A549 treated with CORT108297 at 1 μM for 4 hours (cell line): ENCODE results near the gene CXorf38. TPM values are rescaled to one million over a fixed set of nuclear protein-coding genes. Genes with fewer than 3 reads are reported as not detected.

ENCODE experiments used
- total RNA-seq: library from RNA; stranded (reverse); fragments of 200-300 nt; extraction: Qiagen RNA extraction; gene quantifications from 5 replicates; pipeline ENCODE4 v1.2.3, GENCODE V29; 2022

CXorf38 gene, protein sequence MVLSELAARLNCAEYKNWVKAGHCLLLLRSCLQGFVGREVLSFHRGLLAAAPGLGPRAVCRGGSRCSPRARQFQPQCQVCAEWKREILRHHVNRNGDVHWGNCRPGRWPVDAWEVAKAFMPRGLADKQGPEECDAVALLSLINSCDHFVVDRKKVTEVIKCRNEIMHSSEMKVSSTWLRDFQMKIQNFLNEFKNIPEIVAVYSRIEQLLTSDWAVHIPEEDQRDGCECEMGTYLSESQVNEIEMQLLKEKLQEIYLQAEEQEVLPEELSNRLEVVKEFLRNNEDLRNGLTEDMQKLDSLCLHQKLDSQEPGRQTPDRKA
- total RNA-seq, result 8.4 to 11.1 TPM (median 10.3 TPM) in 5 replicates

DNA sequence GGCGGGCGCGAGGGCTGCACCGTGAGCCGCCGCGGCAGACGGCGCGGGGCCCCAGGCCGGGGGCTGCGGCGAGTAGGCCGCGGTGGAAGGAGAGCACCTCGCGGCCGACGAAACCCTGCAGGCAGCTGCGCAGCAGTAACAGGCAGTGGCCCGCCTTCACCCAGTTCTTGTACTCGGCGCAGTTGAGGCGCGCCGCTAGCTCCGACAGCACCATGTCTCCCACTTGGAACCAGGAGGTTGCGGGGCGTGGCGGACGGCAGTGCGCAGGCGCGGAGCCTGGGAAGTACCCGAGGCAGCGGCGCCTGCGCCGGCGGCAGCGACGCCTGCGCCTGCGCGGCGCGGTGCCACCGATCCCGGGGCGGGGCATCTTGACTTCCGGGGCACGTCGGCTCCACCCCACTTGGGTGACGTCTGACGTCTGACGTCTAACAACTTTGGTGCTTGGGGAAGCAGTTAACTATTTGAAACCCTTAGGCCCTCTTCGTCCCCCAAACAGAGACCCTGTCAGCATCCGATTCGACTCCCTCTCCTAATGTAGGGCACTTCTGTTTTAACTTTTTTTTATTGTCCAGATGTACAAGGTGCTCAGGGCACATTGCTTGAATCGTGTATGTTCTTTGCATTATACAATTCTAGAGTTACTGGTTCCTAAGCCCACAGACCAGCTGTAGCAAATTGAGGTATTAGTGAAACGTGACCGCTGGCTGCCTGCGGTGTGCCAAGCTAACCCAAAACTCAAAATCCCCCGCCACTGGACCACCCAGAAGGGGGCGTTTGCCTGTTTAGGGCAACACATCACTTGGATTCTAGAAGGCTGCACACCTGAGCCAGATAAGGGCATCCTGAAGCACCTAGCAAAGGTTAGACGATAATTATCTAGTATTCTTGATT, at the start of gene CXorf38:
CXorf38 (minus strand) TSS at position 255 of the 891 bp plus-strand sequence; CDS start at position 214, 41 bp downstream.

DNA sequence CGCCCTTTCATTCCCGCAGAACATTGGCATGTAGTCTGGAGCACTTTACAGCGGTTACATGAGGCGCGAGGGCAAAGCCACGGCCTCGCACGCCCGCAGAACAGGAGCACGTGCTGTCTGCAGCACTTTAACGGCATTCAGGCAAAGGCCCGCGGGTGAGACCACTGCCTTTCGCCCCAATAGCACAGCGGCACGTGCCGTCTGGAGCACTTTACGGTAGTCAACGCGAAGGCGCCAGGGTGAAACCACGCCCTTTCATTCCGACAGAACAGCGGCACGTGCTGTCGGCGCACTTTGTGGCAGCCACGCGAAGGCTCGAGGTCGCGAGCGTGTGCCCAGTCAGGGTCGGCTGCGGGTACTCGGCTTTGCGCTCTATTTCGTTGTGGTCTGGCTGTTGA, 24.2 kb downstream of the CXorf38 start, which contains the start of gene MPC1L:
MPC1L (plus strand) TSS at position 290 of the 398 bp plus-strand sequence. CDS start 138 bp downstream, outside the sequence.

DNA sequence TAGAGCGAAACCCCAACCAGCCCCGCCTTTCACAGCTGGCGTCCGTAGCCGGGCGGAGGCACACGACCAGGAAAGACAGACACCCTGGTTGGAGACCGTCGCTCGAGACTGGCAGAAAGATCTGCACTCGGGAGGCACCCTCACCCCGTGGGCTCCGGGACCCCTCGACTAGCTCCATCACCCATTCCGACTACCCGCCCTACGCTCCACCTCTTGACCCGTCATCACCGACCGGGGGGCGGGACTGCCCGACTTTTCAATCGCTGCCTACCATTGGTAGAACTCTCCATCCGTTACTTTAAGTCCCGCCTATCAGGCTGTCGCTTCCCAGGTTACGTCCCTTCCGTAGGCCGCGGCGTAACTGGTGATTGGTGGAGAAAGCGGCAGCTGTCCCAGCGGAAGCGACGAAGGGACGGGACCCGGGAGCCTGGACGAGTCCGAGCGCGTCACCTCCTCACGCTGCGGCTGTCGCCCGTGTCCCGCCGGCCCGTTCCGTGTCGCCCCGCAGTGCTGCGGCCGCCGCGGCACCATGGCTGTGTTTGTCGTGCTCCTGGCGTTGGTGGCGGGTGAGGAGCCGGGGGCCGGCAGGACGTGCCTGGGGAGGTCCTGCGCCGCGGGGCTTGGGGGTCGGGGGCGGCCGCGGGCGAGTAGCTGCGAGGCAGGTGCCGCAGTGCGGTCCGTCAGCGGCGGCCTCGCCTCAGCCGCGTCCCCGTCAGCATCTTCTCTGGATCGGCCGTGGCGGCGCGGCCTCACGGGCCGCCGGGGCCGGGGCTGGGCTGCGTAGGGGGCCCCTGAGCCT, 66.6 kb downstream of the CXorf38 start, which contains the start of gene ATP6AP2:
ATP6AP2 (plus strand) TSS at position 434 of the 799 bp plus-strand sequence; CDS start at position 530, 96 bp downstream.

Other genes starting within 250 kb of the CXorf38 start
- gene ATP6AP2, start 66.6 kb downstream of the CXorf38 start, total RNA-seq, result 127 to 148 TPM (median 133 TPM) in 5 replicates
- gene MPC1L, start 24.1 kb downstream of the CXorf38 start, total RNA-seq, result not detected in 5 replicates
- gene MED14, start 88.0 kb upstream of the CXorf38 start, total RNA-seq, result 18.5 to 23.7 TPM (median 22.2 TPM) in 5 replicates